GM19025 (cell line): ENCODE measurements around the gene KCNE3.
"Not testable (repeated sequence)": the region's sequence is repeated elsewhere in the genome, so short reads cannot be mapped to it uniquely, and the experiment has no call there.

ENCODE experiments used
- ATAC-seq: cut with Tn5 transposase; IDR thresholded peaks from one replicate; pipeline ENCODE4 v1.9.1; 2021; ENCODE audit warnings: mild to moderate bottlenecking, low read depth, moderate library complexity; ENCODE audit not compliant: unreplicated experiment

The KCNE3 gene

GRCh38 chr11:74444173-74444826 lies 23.0 kb downstream of the KCNE3 start:
- ATAC-seq: no peak

GRCh38 chr11:74443071-74443864 lies 24.1 kb downstream of the KCNE3 start:
- no peak for ATAC-seq

GRCh38 chr11:74442636-74443035 lies 24.7 kb downstream of the KCNE3 start:
- no peak for ATAC-seq

- ATAC-seq: no peak
These were observed 28.7 kb downstream of the KCNE3 start for GRCh38 chr11:74438681-74439080.

GRCh38 chr11:74437441-74438042 lies 29.8 kb downstream of the KCNE3 start:
- no peak for ATAC-seq

- no peak for ATAC-seq
These were observed 32.8 kb downstream of the KCNE3 start for GRCh38 chr11:74434528-74434927.

GRCh38 chr11:74429205-74429604 lies 38.1 kb downstream of the KCNE3 start:
- ATAC-seq: no peak

- ATAC-seq: no peak
These were observed 39.9 kb downstream of the KCNE3 start for GRCh38 chr11:74427384-74427886.

- no peak for ATAC-seq
These were observed 42.2 kb downstream of the KCNE3 start for GRCh38 chr11:74425100-74425499.

GRCh38 chr11:74418509-74418895 lies 48.8 kb downstream of the KCNE3 start:
- ATAC-seq: no peak

- ATAC-seq: no peak
These were observed 49.4 kb downstream of the KCNE3 start for GRCh38 chr11:74417860-74418508.

- no peak for ATAC-seq
These were observed 50.0 kb downstream of the KCNE3 start for GRCh38 chr11:74417379-74417804.

GRCh38 chr11:74416974-74417373 lies 50.4 kb downstream of the KCNE3 start:
- ATAC-seq: not testable (repeated sequence)

GRCh38 chr11:74412733-74413359 lies 54.5 kb downstream of the KCNE3 start:
- ATAC-seq: no peak

- no peak for ATAC-seq
These were observed 55.0 kb downstream of the KCNE3 start for GRCh38 chr11:74412321-74412720.

GRCh38 chr11:74409633-74410032 lies 57.7 kb downstream of the KCNE3 start:
- no peak for ATAC-seq
